Measurements from ENCODE around the gene ZWILCH.

Gene ZWILCH

GRCh38 chr15:66491846-66492245, 13.3 kb upstream of the ZWILCH start:
- H3K36me3 ChIP-seq: peaks cover 71% of the 10 kb centered on the region
- TF ChIP-seq, protein P1, sequence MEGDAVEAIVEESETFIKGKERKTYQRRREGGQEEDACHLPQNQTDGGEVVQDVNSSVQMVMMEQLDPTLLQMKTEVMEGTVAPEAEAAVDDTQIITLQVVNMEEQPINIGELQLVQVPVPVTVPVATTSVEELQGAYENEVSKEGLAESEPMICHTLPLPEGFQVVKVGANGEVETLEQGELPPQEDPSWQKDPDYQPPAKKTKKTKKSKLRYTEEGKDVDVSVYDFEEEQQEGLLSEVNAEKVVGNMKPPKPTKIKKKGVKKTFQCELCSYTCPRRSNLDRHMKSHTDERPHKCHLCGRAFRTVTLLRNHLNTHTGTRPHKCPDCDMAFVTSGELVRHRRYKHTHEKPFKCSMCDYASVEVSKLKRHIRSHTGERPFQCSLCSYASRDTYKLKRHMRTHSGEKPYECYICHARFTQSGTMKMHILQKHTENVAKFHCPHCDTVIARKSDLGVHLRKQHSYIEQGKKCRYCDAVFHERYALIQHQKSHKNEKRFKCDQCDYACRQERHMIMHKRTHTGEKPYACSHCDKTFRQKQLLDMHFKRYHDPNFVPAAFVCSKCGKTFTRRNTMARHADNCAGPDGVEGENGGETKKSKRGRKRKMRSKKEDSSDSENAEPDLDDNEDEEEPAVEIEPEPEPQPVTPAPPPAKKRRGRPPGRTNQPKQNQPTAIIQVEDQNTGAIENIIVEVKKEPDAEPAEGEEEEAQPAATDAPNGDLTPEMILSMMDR (IDR thresholded peaks at IDR 0.05): no peak
- H3K27me3 ChIP-seq: no peaks in the 10 kb centered on the region
- H3K9me3 ChIP-seq: no peaks in the 10 kb centered on the region
- H3K27ac ChIP-seq: no peak overlapping the region
- no peak overlapping the region for H3K4me3 ChIP-seq (ENCODE audit: low read depth in 1 of 2, low read length in 1 of 2)
- peaks cover 18 to 25% of the 10 kb centered on the region in 2 experiments for H3K4me1 ChIP-seq (ENCODE audit: control insufficient read depth in 1 of 2, insufficient read depth in 1 of 2, low read depth in 1 of 2, low read length in 1 of 2)

DNA sequence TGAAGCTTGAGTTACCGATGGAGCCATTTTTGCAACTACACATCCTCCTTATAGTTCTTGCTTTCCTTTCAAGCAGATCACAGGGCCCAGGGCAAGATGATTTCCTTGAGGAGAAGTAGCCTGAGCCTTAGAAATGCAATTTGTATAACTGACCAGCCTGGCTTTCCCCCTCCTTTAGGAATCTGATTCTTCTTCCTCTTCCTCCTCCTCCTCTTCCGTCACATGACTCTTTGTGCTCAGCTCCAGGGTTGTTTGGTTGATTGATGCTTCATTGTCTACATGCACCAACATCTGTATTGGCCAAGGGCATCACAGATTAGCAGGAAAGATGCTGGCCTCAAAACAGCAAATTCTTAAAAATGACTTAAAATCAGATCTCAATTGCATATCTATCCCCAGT, 10.9 kb upstream of the ZWILCH start:
- Histone ChIP-seq H3K4me1 (ENCODE audit: control insufficient read depth in 1 of 2, insufficient read depth in 1 of 2, low read depth in 1 of 2, low read length in 1 of 2) (peaks cover 32 to 36% of the 10 kb centered on the region in 2 experiments), H3K9me3 (no peaks in the 10 kb centered on the region), H3K27me3 (no peaks in the 10 kb centered on the region), H3K36me3 (peaks cover 47% of the 10 kb centered on the region), H3K4me3 (ENCODE audit: low read depth in 1 of 2, low read length in 1 of 2) (no peak overlapping the region), H3K27ac (peak overlapping the region; percentile 38)
- TF ChIP-seq, protein P1 (IDR thresholded peaks at IDR 0.05): no peak

GRCh38 chr15:66496951-66497501, 8.1 kb upstream of the ZWILCH start:
- peaks cover 41% of the 10 kb centered on the region for H3K36me3 ChIP-seq
- H3K27ac ChIP-seq: peak overlapping the region; percentile 86
- H3K4me1 ChIP-seq (ENCODE audit: control insufficient read depth in 1 of 2, insufficient read depth in 1 of 2, low read depth in 1 of 2, low read length in 1 of 2): peaks cover 27 to 37% of the 10 kb centered on the region in 2 experiments
- H3K9me3 ChIP-seq: no peaks in the 10 kb centered on the region
- H3K4me3 ChIP-seq (ENCODE audit: low read depth in 1 of 2, low read length in 1 of 2): peak overlapping the region; percentile 73 to 81
- TF ChIP-seq, protein P1 (IDR thresholded peaks at IDR 0.05): no peak
- H3K27me3 ChIP-seq: no peaks in the 10 kb centered on the region

- H3K36me3 ChIP-seq: peaks cover 38% of the 10 kb centered on the region
Observed at GRCh38 chr15:66497502-66498455, 7.3 kb upstream of the ZWILCH start, which contains the start of gene SNAPC5. Gene SNAPC5 (minus strand): TSS chr15:66497762. CDS start chr15:66497731, 31 bp downstream.

More at GRCh38 chr15:66497502-66498455, 7.3 kb upstream of the ZWILCH start, which contains the start of gene SNAPC5:
- Histone ChIP-seq H3K4me1 (ENCODE audit: control insufficient read depth in 1 of 2, insufficient read depth in 1 of 2, low read depth in 1 of 2, low read length in 1 of 2) (peaks cover 26 to 37% of the 10 kb centered on the region in 2 experiments), H3K4me3 (ENCODE audit: low read depth in 1 of 2, low read length in 1 of 2) (peak within 1 kb of the TSS; percentile 73 to 81), H3K9me3 (no peaks in the 10 kb centered on the region), H3K27ac (peak within 1 kb of the TSS; percentile 86), H3K27me3 (no peaks in the 10 kb centered on the region)
- TF ChIP-seq, protein P1 (IDR thresholded peaks at IDR 0.05): peak; percentile 96
